T-cell (primary cell): Measurements from ENCODE around the gene MAGEF1. TPM values are rescaled to one million over a fixed set of nuclear protein-coding genes. Genes with fewer than 3 reads are reported as not detected.

ENCODE experiments used
- ATAC-seq, 4 experiments: fragments of 200-7000 bp in 3 of 4; fragments of 150-1000 bp in 1 of 4; cut with Tn5 transposase; replicated peaks in 1 of 4; 1 replicate in 3 of 4; 2 replicates in 1 of 4; pipeline ENCODE4 v1.10.0; 2021; ENCODE audit warnings: moderate library complexity in 3 of 4, mild to moderate bottlenecking in 2 of 4, moderate number of reproducible peaks in 1 of 4
- CTCF ChIA-PET, 2 donors: fragments of 300-600 bp; sonication (Branson Sonifier 250); formaldehyde crosslinking; loops; one replicate each; lab custom pipeline; 2022; ENCODE audit warnings: antibody characterized with exemption in 2 of 2; lab: Charles Lee
- POLR2A ChIA-PET, 2 donors: fragments of 300-600 bp; sonication (Branson Sonifier 250); formaldehyde crosslinking; loops; one replicate each; lab custom pipeline; 2022; ENCODE audit warnings: antibody characterized with exemption in 2 of 2; lab: Charles Lee
- DNase-seq, 35 experiments: peaks; one replicate each; pipeline versions ENCODE4 v3.0.0 to v3.0.0-alpha.2; 2013 to 2023
- H3K27ac ChIP-seq: one replicate; pipeline ENCODE4 v1.5.1; 2013; ENCODE audit warnings: low read length
- H3K27me3 ChIP-seq, 2 experiments: replicated peaks in 1 of 2; 1 replicate in 1 of 2; 2 replicates in 1 of 2; pipeline versions ENCODE4 v1.6.1 to v1.7.0; 2013; ENCODE audit warnings: low read length in 1 of 2, mixed read lengths in 1 of 2; ENCODE audit not compliant: control insufficient read depth in 2 of 2, insufficient read depth in 2 of 2; ENCODE audit errors: extremely low read depth in 1 of 2
- H3K36me3 ChIP-seq, 2 donors: 1 replicate in 1 of 2; 2 replicates in 1 of 2; pipeline versions ENCODE4 v1.6.1 to v1.7.0; 2013; ENCODE audit warnings: low read length in 1 of 2; ENCODE audit not compliant: control insufficient read depth in 2 of 2, insufficient read depth in 1 of 2; ENCODE audit errors: extremely low read depth in 1 of 2
- H3K4me1 ChIP-seq, 2 experiments: 1 replicate in 1 of 2; 2 replicates in 1 of 2; pipeline versions ENCODE4 v1.6.1 to v1.7.0; 2013; ENCODE audit warnings: low read length in 2 of 2, mixed read lengths in 1 of 2; ENCODE audit not compliant: insufficient read depth in 2 of 2, control insufficient read depth in 1 of 2; ENCODE audit errors: extremely low read depth in 1 of 2
- H3K4me3 ChIP-seq, 2 donors: 1 replicate in 1 of 2; 2 replicates in 1 of 2; pipeline versions ENCODE4 v1.5.1 to v1.7.0; 2013; ENCODE audit warnings: mild to moderate bottlenecking in 2 of 2, low read length in 1 of 2, moderate library complexity in 1 of 2; ENCODE audit not compliant: control insufficient read depth in 1 of 2; ENCODE audit errors: extremely low read depth in 1 of 2
- H3K9me3 ChIP-seq: 2 replicates; pipeline ENCODE4 v1.7.0; 2013
- H3K27ac Mint-ChIP-seq, 2 donors: one replicate each; pipeline ENCODE4 v1.8.0; 2020 to 2021; ENCODE audit warnings: mild to moderate bottlenecking in 2 of 2, mixed read lengths in 2 of 2
- H3K27me3 Mint-ChIP-seq, 2 donors: one replicate each; pipeline ENCODE4 v1.8.0; 2021 to 2022; ENCODE audit warnings: mixed read lengths in 2 of 2
- H3K36me3 Mint-ChIP-seq: one replicate; pipeline ENCODE4 v1.8.0; 2021; ENCODE audit warnings: mixed read lengths
- H3K4me1 Mint-ChIP-seq, 3 donors: one replicate each; pipeline ENCODE4 v1.8.0; 2020 to 2022; ENCODE audit warnings: mixed read lengths in 3 of 3, mild to moderate bottlenecking in 1 of 3
- H3K4me3 Mint-ChIP-seq, 3 donors: one replicate each; pipeline ENCODE4 v1.8.0; 2020 to 2022; ENCODE audit warnings: mild to moderate bottlenecking in 3 of 3, mixed read lengths in 3 of 3, moderate library complexity in 3 of 3
- H3K9me3 Mint-ChIP-seq, 3 donors: one replicate each; pipeline ENCODE4 v1.8.0; 2020 to 2022; ENCODE audit warnings: mixed read lengths in 3 of 3
- WGBS: methylation state at CpG from one replicate; pipeline ENCODE4 v1.1.5; 2013; ENCODE audit warnings: missing lambda C conversion rate; ENCODE audit not compliant: insufficient coverage; 5-methylcytosine and 5-hydroxymethylcytosine counted together
- total RNA-seq, 35 experiments: library from RNA in 6 of 35; stranded (reverse) in 6 of 35; fragments of 120-200 nt in 1 of 35; gene quantifications; one replicate each; pipeline versions ENCODE4 v1.2.1 to v1.2.4 and lab custom pipeline; 2013 to 2026

MAGEF1 gene
- total RNA-seq, 5 donors from 2014 or later (not counting 1 experiment from before 2014, with no cell fraction given): 8.6 to 17.7 (median 16.1) TPM

DNA sequence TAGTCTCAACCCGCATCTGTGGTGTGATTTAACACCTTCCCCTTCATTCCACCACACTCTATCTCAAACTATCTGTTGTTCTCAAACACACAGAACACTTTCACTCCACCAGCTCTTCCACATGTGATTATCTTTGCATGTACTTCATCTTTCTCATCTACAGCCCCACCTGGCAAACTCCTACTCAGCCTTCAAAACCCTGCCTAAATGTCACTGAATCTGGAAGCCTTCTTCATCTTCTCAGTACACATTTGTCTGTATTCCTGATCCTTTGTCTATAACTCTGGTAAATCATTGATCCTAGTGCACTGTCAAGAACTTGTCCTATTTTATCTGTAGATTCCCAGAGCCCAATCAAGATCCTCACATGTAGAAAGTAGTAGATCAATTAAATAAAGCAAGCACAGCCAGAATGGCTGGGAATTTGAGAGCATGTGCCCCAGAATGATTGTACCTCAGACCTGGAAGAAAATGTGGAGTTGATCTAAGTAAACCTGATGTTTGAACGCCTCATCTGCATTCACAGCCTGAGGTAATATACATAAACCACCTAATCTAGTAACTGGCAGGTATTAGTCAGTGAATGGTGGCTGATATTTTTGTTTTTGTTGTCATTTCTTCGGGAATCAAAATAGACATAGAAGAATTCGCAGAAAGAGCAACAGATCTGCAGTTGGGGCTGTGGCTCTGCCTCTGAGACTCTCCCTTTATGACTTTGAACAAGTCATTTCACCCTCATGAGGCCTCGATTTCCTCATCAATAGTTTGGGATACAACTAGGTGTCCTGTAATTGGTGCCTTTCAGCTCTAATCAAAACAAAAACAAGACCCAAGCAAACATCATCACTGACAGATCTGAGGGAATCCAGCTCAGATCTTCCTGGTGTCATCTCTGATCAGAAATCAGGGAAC, 28.0 kb upstream of the MAGEF1 start:
- Mint-ChIP-seq H3K4me3 (no peak overlapping the region), H3K9me3 (no peaks in the 10 kb centered on the region), H3K27me3 (peaks cover 8 to 16% of the 10 kb centered on the region in 2 donors), H3K36me3 (no peaks in the 10 kb centered on the region), H3K27ac (no peak overlapping the region), H3K4me1 (no peaks in the 10 kb centered on the region)
- no peaks in the 10 kb centered on the region for H3K36me3 ChIP-seq
- H3K4me1 ChIP-seq: no peaks in the 10 kb centered on the region
- peaks cover 0 to 23% of the 10 kb centered on the region in 2 experiments for H3K27me3 ChIP-seq
- ATAC-seq: no peak
- no peak overlapping the region for H3K27ac ChIP-seq
- H3K9me3 ChIP-seq: no peaks in the 10 kb centered on the region
- H3K4me3 ChIP-seq: no peak overlapping the region
- CTCF ChIA-PET: interaction anchor here in 1 of 2 donors (0.9 kb wide), 1 partner anchor 39 kb away, joined by 3 read pairs; no protein-coding TSS in a partner anchor
- no peak for DNase-seq
- POLR2A ChIA-PET: no interaction called here
- 71% methylated on average over 1 of the region's 5 CpGs for WGBS

GRCh38 chr3:184738982-184739381, 27.1 kb upstream of the MAGEF1 start:
- Histone ChIP-seq H3K4me1 (no peaks in the 10 kb centered on the region), H3K27me3 (peaks cover 0 to 24% of the 10 kb centered on the region in 2 experiments), H3K9me3 (no peaks in the 10 kb centered on the region), H3K27ac (no peak overlapping the region), H3K36me3 (no peaks in the 10 kb centered on the region), H3K4me3 (no peak overlapping the region)
- H3K36me3 Mint-ChIP-seq: no peaks in the 10 kb centered on the region
- ATAC-seq (no peak), DNase-seq (no peak)
- WGBS: 100% methylated on average over 2 of the region's 4 CpGs
- no peak overlapping the region for H3K27ac Mint-ChIP-seq
- POLR2A ChIA-PET: no interaction called here
- no peak overlapping the region for H3K4me3 Mint-ChIP-seq
- peaks cover 5 to 17% of the 10 kb centered on the region in 2 donors for H3K27me3 Mint-ChIP-seq
- CTCF ChIA-PET: interaction anchor here in 1 of 2 donors (0.6 kb wide), 1 partner anchor 60 kb away, joined by 5 read pairs; no protein-coding TSS in a partner anchor
- no peaks in the 10 kb centered on the region for H3K9me3 Mint-ChIP-seq
- H3K4me1 Mint-ChIP-seq: no peaks in the 10 kb centered on the region

- 90% methylated on average over 6 of the region's 8 CpGs for WGBS
- no peaks in the 10 kb centered on the region for H3K9me3 Mint-ChIP-seq
- no peak overlapping the region for H3K4me3 Mint-ChIP-seq
- H3K27ac Mint-ChIP-seq: no peak overlapping the region
- H3K4me1 ChIP-seq: no peaks in the 10 kb centered on the region
- ATAC-seq: no peak
- H3K9me3 ChIP-seq: no peaks in the 10 kb centered on the region
- no peaks in the 10 kb centered on the region for H3K4me1 Mint-ChIP-seq
- H3K4me3 ChIP-seq: no peak overlapping the region
- CTCF ChIA-PET: interaction anchor here in 1 of 2 donors (0.6 kb wide), 1 partner anchor 61 kb away, joined by 5 read pairs; no protein-coding TSS in a partner anchor
- no peak for DNase-seq
- no peak overlapping the region for H3K27ac ChIP-seq
- POLR2A ChIA-PET: no interaction called here
- H3K36me3 ChIP-seq: no peaks in the 10 kb centered on the region
- no peaks in the 10 kb centered on the region for H3K36me3 Mint-ChIP-seq
- H3K27me3 ChIP-seq: peaks cover 0 to 24% of the 10 kb centered on the region in 2 experiments
- H3K27me3 Mint-ChIP-seq: peaks cover 10 to 20% of the 10 kb centered on the region in 2 donors
These were observed 26.6 kb upstream of the MAGEF1 start for GRCh38 chr3:184738506-184738890.

DNA sequence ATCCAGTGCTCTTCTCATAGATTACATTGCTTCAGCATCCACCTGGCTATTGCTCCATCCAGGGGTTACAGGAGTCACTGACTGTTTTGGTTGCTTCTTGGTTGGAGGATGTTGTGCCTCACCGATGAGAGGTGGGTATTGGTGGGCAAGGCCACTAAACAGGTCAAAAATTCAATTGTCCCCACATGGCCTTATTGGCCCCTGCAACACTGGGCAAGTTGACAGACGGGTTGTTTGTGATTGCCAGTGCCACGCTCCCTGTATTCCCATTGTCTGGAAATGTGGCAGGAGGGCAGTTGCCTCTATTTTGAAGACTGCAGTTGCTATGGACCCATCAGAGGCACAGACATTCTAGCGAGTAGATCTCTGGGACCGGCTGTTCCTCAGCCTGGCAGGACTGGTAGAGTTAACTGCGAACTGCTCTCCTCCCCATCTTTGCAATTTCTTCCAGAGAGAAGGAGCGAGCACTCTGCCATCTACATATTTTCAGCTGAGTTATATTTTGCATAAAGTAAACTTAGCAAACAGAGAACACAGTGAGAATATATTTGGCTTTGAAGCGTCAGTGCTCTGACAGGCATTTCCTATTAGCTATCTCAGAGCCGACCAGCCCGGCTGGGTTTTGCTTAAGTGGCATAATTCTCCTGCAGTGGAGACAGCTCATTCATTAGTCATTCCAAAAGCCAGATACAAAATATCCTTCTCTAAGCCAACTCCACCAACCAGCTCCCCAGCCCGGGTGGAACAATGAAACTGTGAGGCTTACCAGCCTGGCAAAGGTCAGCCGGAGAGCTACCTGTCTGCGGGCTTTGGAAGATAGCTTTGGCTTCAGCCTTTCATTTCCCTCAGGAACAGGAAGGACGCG, 26.0 kb upstream of the MAGEF1 start:
- CTCF ChIA-PET: no interaction called here
- H3K4me3 Mint-ChIP-seq: no peak overlapping the region
- Histone ChIP-seq H3K27me3 (peaks cover 0 to 24% of the 10 kb centered on the region in 2 experiments), H3K27ac (no peak overlapping the region), H3K9me3 (no peaks in the 10 kb centered on the region), H3K36me3 (no peaks in the 10 kb centered on the region), H3K4me3 (no peak overlapping the region), H3K4me1 (no peaks in the 10 kb centered on the region)
- no peaks in the 10 kb centered on the region for H3K36me3 Mint-ChIP-seq
- WGBS: 64% methylated on average over 11 of the region's 15 CpGs
- POLR2A ChIA-PET: no interaction called here
- no peaks in the 10 kb centered on the region for H3K4me1 Mint-ChIP-seq
- no peak overlapping the region for H3K27ac Mint-ChIP-seq
- ATAC-seq (no peak), DNase-seq (no peak)
- peaks cover 10 to 20% of the 10 kb centered on the region in 2 donors for H3K27me3 Mint-ChIP-seq
- no peaks in the 10 kb centered on the region for H3K9me3 Mint-ChIP-seq

DNA sequence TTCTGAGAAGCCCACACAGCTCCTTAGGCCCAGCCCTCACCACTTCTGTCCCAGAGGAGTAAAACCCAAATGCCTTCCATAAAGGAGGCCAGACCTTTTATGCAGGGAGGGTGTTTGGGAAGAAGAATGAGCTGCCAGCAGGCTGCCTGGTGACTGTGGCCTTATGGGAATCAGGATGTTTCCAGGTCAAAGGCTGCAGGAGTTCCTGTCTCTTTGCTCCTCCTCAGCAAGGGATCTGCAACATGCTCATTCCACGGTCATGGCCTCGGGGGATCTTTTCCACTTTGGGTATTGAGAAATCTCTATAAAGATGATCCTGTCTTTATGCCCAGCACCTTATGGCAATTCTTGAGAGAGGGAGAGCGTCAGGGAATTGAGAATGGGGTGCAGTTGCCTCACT, 25.2 kb upstream of the MAGEF1 start:
- ChIA-PET POLR2A (no interaction called here), CTCF (interaction anchor here in 1 of 2 donors (0.6 kb wide), 1 partner anchor 37 kb away, joined by 3 read pairs; no protein-coding TSS in a partner anchor)
- Histone ChIP-seq H3K9me3 (no peaks in the 10 kb centered on the region), H3K4me1 (no peaks in the 10 kb centered on the region), H3K27me3 (peaks cover 0 to 24% of the 10 kb centered on the region in 2 experiments), H3K4me3 (no peak overlapping the region), H3K36me3 (no peaks in the 10 kb centered on the region), H3K27ac (no peak overlapping the region)
- DNase-seq: no peak
- H3K4me1 Mint-ChIP-seq: no peaks in the 10 kb centered on the region
- no CpG with 5 or more reads among the region's 3 CpGs for WGBS
- no peak for ATAC-seq
- H3K4me3 Mint-ChIP-seq: no peak overlapping the region
- no peak overlapping the region for H3K27ac Mint-ChIP-seq
- H3K36me3 Mint-ChIP-seq: no peaks in the 10 kb centered on the region
- no peaks in the 10 kb centered on the region for H3K9me3 Mint-ChIP-seq
- peaks cover 10 to 20% of the 10 kb centered on the region in 2 donors for H3K27me3 Mint-ChIP-seq
